Measurements from ENCODE around the gene EIF2D.

EIF2D gene

GRCh38 chr1:206568779-206569352 lies 43.4 kb downstream of the EIF2D start:
- no peak for DNase-seq

GRCh38 chr1:206568256-206568655 lies 44.0 kb downstream of the EIF2D start:
- no peak for DNase-seq

GRCh38 chr1:206566999-206567398 lies 45.3 kb downstream of the EIF2D start:
- DNase-seq: no peak

GRCh38 chr1:206565995-206566394 lies 46.3 kb downstream of the EIF2D start:
- DNase-seq: no peak

GRCh38 chr1:206563367-206564207 lies 48.7 kb downstream of the EIF2D start:
- DNase-seq: no peak

- DNase-seq: peak; percentile 14
These were observed 52.1 kb downstream of the EIF2D start for GRCh38 chr1:206560007-206560716.

GRCh38 chr1:206559672-206559995 lies 52.6 kb downstream of the EIF2D start:
- DNase-seq: no peak

GRCh38 chr1:206558794-206559671 lies 53.2 kb downstream of the EIF2D start:
- no peak for DNase-seq

- no peak for DNase-seq
These were observed 54.4 kb downstream of the EIF2D start for GRCh38 chr1:206557636-206558473.

GRCh38 chr1:206556750-206557635 lies 55.3 kb downstream of the EIF2D start:
- peak; percentile 52 for DNase-seq

GRCh38 chr1:206556047-206556749 lies 56.1 kb downstream of the EIF2D start:
- no peak for DNase-seq

- DNase-seq: no peak
These were observed 56.8 kb downstream of the EIF2D start for GRCh38 chr1:206555473-206555935.

GRCh38 chr1:206554701-206555472 lies 57.4 kb downstream of the EIF2D start:
- no peak for DNase-seq

- no peak for DNase-seq
These were observed 58.1 kb downstream of the EIF2D start for GRCh38 chr1:206554211-206554610.

- DNase-seq: no peak
These were observed 60.3 kb downstream of the EIF2D start for GRCh38 chr1:206551986-206552326.

- DNase-seq: no peak
These were observed 60.8 kb downstream of the EIF2D start for GRCh38 chr1:206551296-206551985.

GRCh38 chr1:206550446-206550845 lies 61.8 kb downstream of the EIF2D start:
- DNase-seq: peak; percentile 69

- peak; percentile 29 for DNase-seq
These were observed 65.2 kb downstream of the EIF2D start for GRCh38 chr1:206547104-206547503.

- DNase-seq: no peak
These were observed 66.9 kb downstream of the EIF2D start for GRCh38 chr1:206545351-206545750.
